ENCODE measurements around the gene IGLON5.

The IGLON5 gene

GRCh38 chr19:51311351-51312257, at the start of gene IGLON5:
IGLON5 (plus strand) TSS chr19:51311644; CDS start chr19:51311848, 204 bp downstream.
- H3K9ac ChIP-seq (ENCODE audit: low read depth, low read length), result no peak within 1 kb of the TSS
- no peaks in the 10 kb centered on the region for H3K27me3 ChIP-seq (ENCODE audit: control insufficient read depth, insufficient read depth, low read length)
- H3K36me3 ChIP-seq (ENCODE audit: control insufficient read depth, insufficient read depth, low read length), result no peaks in the 10 kb centered on the region
- peaks cover 12% of the 10 kb centered on the region for H3K4me1 ChIP-seq (ENCODE audit: control insufficient read depth, insufficient read depth, low read length)
- H3K27ac ChIP-seq (ENCODE audit: low read depth, low read length), result no peak within 1 kb of the TSS
- H3K4me3 ChIP-seq (ENCODE audit: low read depth, low read length), result peak within 1 kb of the TSS; percentile 64
- H3K9me3 ChIP-seq (ENCODE audit: control insufficient read depth, insufficient read depth, low read length), result no peaks in the 10 kb centered on the region

- H3K9me3 ChIP-seq (ENCODE audit: control insufficient read depth, insufficient read depth, low read length), result no peaks in the 10 kb centered on the region
- H3K36me3 ChIP-seq (ENCODE audit: control insufficient read depth, insufficient read depth, low read length), result no peaks in the 10 kb centered on the region
- H3K9ac ChIP-seq (ENCODE audit: low read depth, low read length), result no peak overlapping the region
- no peak overlapping the region for H3K4me3 ChIP-seq (ENCODE audit: low read depth, low read length)
- peaks cover 5% of the 10 kb centered on the region; the same call in 1 of the 2 replicates for H3K4me1 ChIP-seq (ENCODE audit: control insufficient read depth, insufficient read depth, low read length)
- no peak overlapping the region for H3K27ac ChIP-seq (ENCODE audit: low read depth, low read length)
- H3K27me3 ChIP-seq (ENCODE audit: control insufficient read depth, insufficient read depth, low read length), result no peaks in the 10 kb centered on the region
Measured at GRCh38 chr19:51263808-51264207, 47.6 kb upstream of the IGLON5 start.

DNA sequence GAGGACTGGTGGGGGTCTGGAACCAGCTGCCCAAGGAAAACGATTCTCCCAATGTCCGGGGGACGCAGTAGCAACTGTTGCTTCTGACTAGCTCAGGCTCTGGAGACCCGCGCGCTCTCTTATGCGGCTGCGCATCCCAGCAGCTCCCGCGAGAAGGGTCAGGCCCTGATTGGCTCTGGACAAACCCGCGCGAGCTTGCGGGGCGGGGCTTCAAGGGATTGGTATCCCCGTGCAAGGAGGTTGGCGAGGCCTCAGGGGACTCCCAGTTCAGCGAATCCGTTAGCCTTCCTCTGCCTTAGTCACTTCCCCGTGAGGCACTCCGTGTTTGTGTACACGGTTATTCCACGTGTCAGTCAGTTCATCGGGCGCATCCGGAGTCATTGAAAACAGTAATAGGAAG, 40.4 kb upstream of the IGLON5 start:
- no peaks in the 10 kb centered on the region for H3K27me3 ChIP-seq (ENCODE audit: control insufficient read depth, insufficient read depth, low read length)
- no peak overlapping the region for H3K27ac ChIP-seq (ENCODE audit: low read depth, low read length)
- no peaks in the 10 kb centered on the region for H3K9me3 ChIP-seq (ENCODE audit: control insufficient read depth, insufficient read depth, low read length)
- H3K9ac ChIP-seq (ENCODE audit: low read depth, low read length), result no peak overlapping the region
- no peaks in the 10 kb centered on the region for H3K4me1 ChIP-seq (ENCODE audit: control insufficient read depth, insufficient read depth, low read length)
- H3K36me3 ChIP-seq (ENCODE audit: control insufficient read depth, insufficient read depth, low read length), result no peaks in the 10 kb centered on the region
- H3K4me3 ChIP-seq (ENCODE audit: low read depth, low read length), result no peak overlapping the region

GRCh38 chr19:51272183-51272810, 39.1 kb upstream of the IGLON5 start:
- Histone ChIP-seq H3K36me3 (ENCODE audit: control insufficient read depth, insufficient read depth, low read length) (no peaks in the 10 kb centered on the region), H3K4me3 (ENCODE audit: low read depth, low read length) (no peak overlapping the region), H3K9ac (ENCODE audit: low read depth, low read length) (no peak overlapping the region), H3K4me1 (ENCODE audit: control insufficient read depth, insufficient read depth, low read length) (no peaks in the 10 kb centered on the region), H3K27me3 (ENCODE audit: control insufficient read depth, insufficient read depth, low read length) (no peaks in the 10 kb centered on the region), H3K27ac (ENCODE audit: low read depth, low read length) (no peak overlapping the region), H3K9me3 (ENCODE audit: control insufficient read depth, insufficient read depth, low read length) (no peaks in the 10 kb centered on the region)

GRCh38 chr19:51274049-51274770, 37.2 kb upstream of the IGLON5 start:
- no peak overlapping the region for H3K27ac ChIP-seq (ENCODE audit: low read depth, low read length)

DNA sequence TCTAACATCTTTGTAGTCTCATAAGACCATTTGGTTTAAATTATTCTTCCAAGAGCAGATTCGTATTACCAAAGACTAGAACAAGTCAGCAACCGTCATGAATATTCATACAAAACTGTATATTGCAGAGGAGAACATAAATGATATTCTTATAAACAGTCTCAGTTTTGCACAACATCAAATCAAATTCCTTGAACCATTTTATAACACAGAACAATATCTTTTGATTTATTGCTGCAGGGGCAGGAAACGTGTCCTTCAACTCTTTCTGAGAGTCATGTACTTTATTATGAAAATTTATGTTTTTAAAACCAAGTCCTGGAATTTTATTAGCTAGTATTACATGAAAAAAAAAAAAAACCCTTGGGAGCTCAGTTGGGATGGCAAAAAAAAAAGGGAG, 34.3 kb upstream of the IGLON5 start:
- Histone ChIP-seq H3K4me3 (ENCODE audit: low read depth, low read length) (no peak overlapping the region), H3K27ac (ENCODE audit: low read depth, low read length) (no peak overlapping the region), H3K27me3 (ENCODE audit: control insufficient read depth, insufficient read depth, low read length) (no peaks in the 10 kb centered on the region), H3K9me3 (ENCODE audit: control insufficient read depth, insufficient read depth, low read length) (peaks cover 8% of the 10 kb centered on the region; the same call in 1 of the 2 replicates), H3K4me1 (ENCODE audit: control insufficient read depth, insufficient read depth, low read length) (no peaks in the 10 kb centered on the region), H3K9ac (ENCODE audit: low read depth, low read length) (no peak overlapping the region), H3K36me3 (ENCODE audit: control insufficient read depth, insufficient read depth, low read length) (no peaks in the 10 kb centered on the region)

More at GRCh38 chr19:51274049-51274770, 37.2 kb upstream of the IGLON5 start:
- Histone ChIP-seq H3K4me1 (ENCODE audit: control insufficient read depth, insufficient read depth, low read length) (no peaks in the 10 kb centered on the region), H3K36me3 (ENCODE audit: control insufficient read depth, insufficient read depth, low read length) (no peaks in the 10 kb centered on the region), H3K4me3 (ENCODE audit: low read depth, low read length) (no peak overlapping the region), H3K9me3 (ENCODE audit: control insufficient read depth, insufficient read depth, low read length) (no peaks in the 10 kb centered on the region), H3K27me3 (ENCODE audit: control insufficient read depth, insufficient read depth, low read length) (no peaks in the 10 kb centered on the region), H3K9ac (ENCODE audit: low read depth, low read length) (no peak overlapping the region)

- no peaks in the 10 kb centered on the region for H3K4me1 ChIP-seq (ENCODE audit: control insufficient read depth, insufficient read depth, low read length)
- no peak overlapping the region for H3K9ac ChIP-seq (ENCODE audit: low read depth, low read length)
- H3K27ac ChIP-seq (ENCODE audit: low read depth, low read length), result no peak overlapping the region
- H3K4me3 ChIP-seq (ENCODE audit: low read depth, low read length), result no peak overlapping the region
- no peaks in the 10 kb centered on the region for H3K36me3 ChIP-seq (ENCODE audit: control insufficient read depth, insufficient read depth, low read length)
- peaks cover 8% of the 10 kb centered on the region; the same call in 1 of the 2 replicates for H3K9me3 ChIP-seq (ENCODE audit: control insufficient read depth, insufficient read depth, low read length)
- no peaks in the 10 kb centered on the region for H3K27me3 ChIP-seq (ENCODE audit: control insufficient read depth, insufficient read depth, low read length)
Measured at GRCh38 chr19:51282335-51282734, 29.1 kb upstream of the IGLON5 start.

DNA sequence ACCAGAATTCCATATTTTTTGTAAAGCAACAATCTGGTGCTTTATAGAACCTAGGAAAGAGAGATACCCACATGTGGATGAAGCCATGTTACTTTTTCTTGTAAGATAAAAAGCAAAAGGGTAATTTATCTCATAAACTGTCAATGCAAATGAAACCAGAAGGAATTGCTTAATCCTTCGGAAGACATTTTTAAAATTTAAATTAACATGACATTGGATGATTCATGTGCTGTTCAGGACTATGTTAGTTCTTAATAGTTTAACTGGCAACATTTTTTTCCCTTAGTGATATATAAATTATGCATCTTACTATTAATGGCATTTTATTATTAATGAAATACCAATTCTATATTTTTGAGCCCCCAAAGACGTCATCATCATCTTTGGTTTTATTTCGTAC, 25.8 kb upstream of the IGLON5 start:
- Histone ChIP-seq H3K27ac (ENCODE audit: low read depth, low read length) (no peak overlapping the region), H3K9ac (ENCODE audit: low read depth, low read length) (no peak overlapping the region), H3K4me1 (ENCODE audit: control insufficient read depth, insufficient read depth, low read length) (no peaks in the 10 kb centered on the region), H3K36me3 (ENCODE audit: control insufficient read depth, insufficient read depth, low read length) (no peaks in the 10 kb centered on the region), H3K27me3 (ENCODE audit: control insufficient read depth, insufficient read depth, low read length) (no peaks in the 10 kb centered on the region), H3K9me3 (ENCODE audit: control insufficient read depth, insufficient read depth, low read length) (no peaks in the 10 kb centered on the region), H3K4me3 (ENCODE audit: low read depth, low read length) (no peak overlapping the region)

DNA sequence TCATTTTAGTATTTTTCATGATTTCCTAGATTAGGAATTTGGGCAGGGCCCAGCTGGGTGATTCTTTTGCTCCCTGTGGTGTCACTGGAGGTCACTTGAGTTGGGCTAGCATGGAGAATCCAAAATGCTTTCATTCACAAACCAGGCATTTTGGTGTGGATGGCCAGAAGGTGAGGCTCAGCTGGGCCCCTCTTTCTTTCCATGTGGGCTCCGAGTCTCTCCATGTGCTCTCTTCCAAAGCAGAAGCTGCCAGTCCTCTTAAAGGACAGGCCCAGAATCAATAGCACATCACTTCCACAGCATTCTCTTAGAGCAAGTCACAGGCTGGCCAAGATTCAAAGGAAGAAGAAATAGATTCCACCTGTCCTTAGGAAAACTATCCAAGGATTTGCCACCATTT, 21.8 kb upstream of the IGLON5 start:
- Histone ChIP-seq H3K4me1 (ENCODE audit: control insufficient read depth, insufficient read depth, low read length) (peaks cover 21% of the 10 kb centered on the region), H3K4me3 (ENCODE audit: low read depth, low read length) (no peak overlapping the region), H3K27me3 (ENCODE audit: control insufficient read depth, insufficient read depth, low read length) (no peaks in the 10 kb centered on the region), H3K9ac (ENCODE audit: low read depth, low read length) (no peak overlapping the region), H3K36me3 (ENCODE audit: control insufficient read depth, insufficient read depth, low read length) (no peaks in the 10 kb centered on the region), H3K27ac (ENCODE audit: low read depth, low read length) (no peak overlapping the region), H3K9me3 (ENCODE audit: control insufficient read depth, insufficient read depth, low read length) (no peaks in the 10 kb centered on the region)

- H3K9me3 ChIP-seq (ENCODE audit: control insufficient read depth, insufficient read depth, low read length), result no peaks in the 10 kb centered on the region
- no peaks in the 10 kb centered on the region for H3K27me3 ChIP-seq (ENCODE audit: control insufficient read depth, insufficient read depth, low read length)
- H3K4me3 ChIP-seq (ENCODE audit: low read depth, low read length), result 0 out of 2 replicates have a peak overlapping the region, but pooled peaks have one; percentile 3
- H3K9ac ChIP-seq (ENCODE audit: low read depth, low read length), result peak overlapping the region; percentile 25; the same call in 1 of the 2 replicates
- H3K36me3 ChIP-seq (ENCODE audit: control insufficient read depth, insufficient read depth, low read length), result no peaks in the 10 kb centered on the region
- H3K27ac ChIP-seq (ENCODE audit: low read depth, low read length), result peak overlapping the region; percentile 76
- H3K4me1 ChIP-seq (ENCODE audit: control insufficient read depth, insufficient read depth, low read length), result peaks cover 38% of the 10 kb centered on the region
Measured at GRCh38 chr19:51292971-51293370, 18.5 kb upstream of the IGLON5 start.
